GM13977 (cell line): Measurements from ENCODE around the gene HIPK2.

Experiments used
- DNase-seq: peaks from one replicate; pipeline ENCODE4 v3.0.0; 2012; ENCODE audit warnings: low spot score
- in situ Hi-C: fragments of 300-500 bp; cut with MboI; formaldehyde crosslinking; loops from one replicate; pipeline ENCODE4 v1.12.0; 2022; ENCODE audit warnings: low sequenced_read_pairs, low pct_unique_long_range_greater_than_20kb, mixed read lengths, inconsistent platforms; ENCODE audit not compliant: unreplicated experiment
- TF ChIP-seq, protein P1 (sequence below): IDR thresholded peaks from 2 replicates; pipeline ENCODE4 v1.5.1; 2012; ENCODE audit warnings: mild to moderate bottlenecking, control low read depth; ENCODE audit not compliant: insufficient read depth; ENCODE audit errors: extremely low read depth, missing control alignments

HIPK2 gene

DNA sequence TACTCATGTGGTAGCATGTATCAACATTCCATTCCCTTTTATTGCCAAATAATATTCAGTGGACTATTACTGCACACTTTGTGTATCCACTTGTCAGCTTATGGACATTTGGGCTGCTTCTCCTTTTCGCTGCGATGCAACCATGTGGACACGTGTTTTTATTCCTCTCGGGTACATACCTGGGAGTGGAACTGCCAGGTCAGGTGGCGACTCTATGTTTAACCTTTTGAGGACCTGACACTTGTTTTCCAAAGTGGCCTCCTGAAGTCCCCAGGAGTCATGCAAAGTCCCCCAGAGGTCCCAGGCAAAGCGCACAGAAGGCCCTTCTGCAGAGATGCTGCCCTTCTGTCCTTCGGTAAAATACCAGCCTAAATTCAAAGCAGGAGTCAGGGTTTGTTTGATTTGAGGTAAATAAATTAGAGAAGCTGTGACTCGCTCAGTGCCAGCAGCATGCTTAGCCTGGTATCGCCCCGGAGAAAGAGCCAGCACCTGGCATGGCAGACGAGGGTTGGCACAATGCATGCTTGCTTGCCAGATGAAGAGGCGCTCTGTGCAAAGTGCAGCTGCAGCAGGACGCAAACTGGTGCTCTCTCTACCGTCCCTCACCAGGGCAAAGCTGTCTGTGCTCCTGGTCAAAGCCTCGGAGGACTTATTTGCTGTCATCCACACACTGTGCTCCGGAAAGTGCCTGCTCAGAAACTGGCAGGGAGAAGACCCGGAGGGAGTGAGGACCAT, 37.8 kb downstream of the HIPK2 start:
- in situ Hi-C loops, result no loop called here

DNA sequence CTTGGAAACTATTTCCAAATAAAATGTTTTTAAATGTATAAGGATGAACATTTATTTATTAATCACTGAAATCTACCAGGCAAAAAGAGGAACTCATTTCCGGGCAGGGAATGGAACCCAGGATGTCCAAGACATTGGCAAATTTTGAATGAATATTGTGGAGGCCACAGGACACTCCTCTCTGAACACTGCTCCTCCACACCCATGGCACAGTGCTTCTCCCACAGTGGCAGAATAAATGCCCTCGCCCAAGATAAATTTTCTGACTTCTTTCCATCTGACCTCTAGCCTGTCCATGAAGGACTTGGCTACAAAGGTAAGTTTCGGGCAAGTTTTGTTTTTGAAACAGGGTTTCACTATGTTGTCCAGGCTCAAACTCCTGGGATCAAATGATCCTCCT, 39.0 kb downstream of the HIPK2 start:
- DNase-seq, result no peak
- TF ChIP-seq, protein P1, sequence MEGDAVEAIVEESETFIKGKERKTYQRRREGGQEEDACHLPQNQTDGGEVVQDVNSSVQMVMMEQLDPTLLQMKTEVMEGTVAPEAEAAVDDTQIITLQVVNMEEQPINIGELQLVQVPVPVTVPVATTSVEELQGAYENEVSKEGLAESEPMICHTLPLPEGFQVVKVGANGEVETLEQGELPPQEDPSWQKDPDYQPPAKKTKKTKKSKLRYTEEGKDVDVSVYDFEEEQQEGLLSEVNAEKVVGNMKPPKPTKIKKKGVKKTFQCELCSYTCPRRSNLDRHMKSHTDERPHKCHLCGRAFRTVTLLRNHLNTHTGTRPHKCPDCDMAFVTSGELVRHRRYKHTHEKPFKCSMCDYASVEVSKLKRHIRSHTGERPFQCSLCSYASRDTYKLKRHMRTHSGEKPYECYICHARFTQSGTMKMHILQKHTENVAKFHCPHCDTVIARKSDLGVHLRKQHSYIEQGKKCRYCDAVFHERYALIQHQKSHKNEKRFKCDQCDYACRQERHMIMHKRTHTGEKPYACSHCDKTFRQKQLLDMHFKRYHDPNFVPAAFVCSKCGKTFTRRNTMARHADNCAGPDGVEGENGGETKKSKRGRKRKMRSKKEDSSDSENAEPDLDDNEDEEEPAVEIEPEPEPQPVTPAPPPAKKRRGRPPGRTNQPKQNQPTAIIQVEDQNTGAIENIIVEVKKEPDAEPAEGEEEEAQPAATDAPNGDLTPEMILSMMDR, result no peak
- in situ Hi-C loops, result no loop called here

More for the DNA sequence above, 37.8 kb downstream of the HIPK2 start:
- TF ChIP-seq, protein P1, result no peak
- no peak for DNase-seq

DNA sequence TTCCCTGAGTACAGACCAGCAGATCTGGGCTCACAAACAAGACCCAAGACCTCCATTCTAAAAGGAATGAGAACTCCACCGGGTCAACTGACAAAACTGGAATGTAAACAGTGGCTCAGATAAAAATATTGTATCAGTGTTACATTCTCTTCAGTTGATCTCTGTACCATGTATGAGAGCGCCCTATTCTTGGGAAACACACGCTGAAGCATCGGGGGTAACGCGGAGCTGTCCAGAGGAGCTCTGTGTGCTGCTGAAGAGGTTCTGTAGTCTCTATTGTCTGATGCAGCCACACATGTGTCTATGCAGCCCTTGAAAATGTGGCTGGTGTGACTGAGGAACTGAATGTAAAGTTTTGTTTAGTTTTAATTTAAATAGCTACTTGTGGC, 39.7 kb downstream of the HIPK2 start:
- in situ Hi-C loops, result no loop called here
- TF ChIP-seq, protein P1, result no peak
- DNase-seq, result no peak

DNA sequence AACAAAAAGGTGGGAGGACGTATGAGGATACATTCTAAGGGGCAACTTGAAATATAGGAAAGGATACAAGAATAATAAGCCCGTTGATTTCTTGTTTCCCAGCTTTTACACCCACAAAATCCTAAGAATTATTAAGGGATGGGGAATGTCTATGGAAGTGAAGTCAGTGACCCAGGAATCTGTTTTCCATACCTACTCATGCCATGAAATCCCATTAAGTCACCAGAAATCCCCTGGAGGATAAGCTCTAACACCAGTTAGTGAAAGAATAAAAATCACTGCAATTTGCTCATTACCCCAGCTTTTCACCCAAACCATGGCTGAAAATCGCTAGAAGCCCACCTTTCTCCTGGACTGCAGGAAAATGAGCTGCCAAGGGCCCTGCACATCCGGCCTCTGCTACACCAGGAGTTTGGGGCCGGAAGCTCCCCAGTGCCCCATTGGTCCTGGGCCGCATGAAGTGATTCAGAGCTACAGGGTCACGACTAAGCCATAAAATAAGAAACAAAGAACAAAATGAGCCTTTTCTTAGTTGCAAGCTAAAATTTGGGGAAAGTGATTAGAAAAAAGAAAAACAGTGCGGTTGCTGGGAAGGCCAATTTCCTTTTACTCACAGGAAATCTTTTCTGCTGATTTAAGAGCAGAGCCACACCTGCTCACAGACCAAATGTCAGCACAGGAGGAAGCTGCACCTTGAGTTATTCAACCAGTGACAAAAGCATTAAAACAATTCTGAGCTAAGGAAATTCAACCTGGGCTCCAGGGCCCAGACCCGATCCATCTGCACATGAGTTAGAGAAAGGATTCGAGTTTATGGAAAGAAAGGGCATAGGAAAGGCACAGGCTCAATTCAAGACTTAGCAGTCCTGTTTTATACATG, 40.3 kb downstream of the HIPK2 start:
- TF ChIP-seq, protein P1, result no peak
- in situ Hi-C loops, result no loop called here
- DNase-seq, result no peak

DNA sequence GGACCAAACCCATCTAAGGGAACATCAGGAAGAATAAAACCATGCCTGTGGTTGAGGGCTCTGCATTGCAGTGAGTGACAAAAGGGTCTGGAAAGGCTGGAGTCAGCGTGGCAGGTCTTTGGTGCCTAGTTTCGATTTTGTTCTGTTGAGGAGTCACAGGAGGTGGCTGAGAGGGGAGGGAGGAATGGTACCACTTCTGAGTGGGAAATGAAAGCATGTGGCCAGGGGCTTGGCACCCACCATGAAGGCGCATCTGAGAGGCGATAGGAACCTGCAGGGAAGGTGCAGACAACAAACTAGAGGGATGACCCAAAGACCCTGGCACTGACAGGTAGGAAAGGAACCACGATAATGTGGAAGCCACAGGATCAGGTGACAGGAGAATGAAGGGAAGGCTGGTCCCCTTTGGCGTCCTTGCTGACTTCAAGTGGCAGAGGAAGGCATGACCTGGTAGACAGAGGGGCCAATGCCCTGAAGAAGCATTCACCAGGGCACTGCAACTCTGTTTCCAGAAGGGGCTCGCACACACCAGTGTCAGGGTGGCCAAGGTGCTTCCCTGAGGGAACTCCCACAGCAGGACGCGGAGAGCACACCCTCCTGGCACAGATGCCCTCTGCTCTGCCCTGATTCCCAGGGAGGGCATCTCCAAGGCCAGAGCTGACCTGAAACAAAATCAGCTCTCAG, 41.7 kb downstream of the HIPK2 start:
- no peak for DNase-seq
- in situ Hi-C loops, result no loop called here

DNA sequence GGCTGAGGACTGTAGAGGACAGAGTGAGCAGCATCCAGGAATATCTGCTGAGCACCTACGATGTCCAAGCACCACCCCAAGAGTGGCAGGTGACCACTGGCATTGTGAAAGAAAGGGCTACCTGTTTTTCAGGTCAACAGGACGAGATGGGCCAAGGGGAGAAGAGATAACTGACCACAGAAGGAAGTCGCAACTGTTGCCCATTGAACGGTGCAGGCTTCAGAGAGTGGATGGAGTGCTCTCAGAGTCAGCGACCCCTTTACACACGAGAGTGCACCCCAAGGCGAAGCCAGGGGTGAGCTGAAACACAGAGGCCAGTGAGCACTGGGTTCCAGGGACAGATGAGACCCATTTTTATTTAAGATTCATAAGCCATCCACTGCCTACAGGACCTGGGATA, 42.3 kb downstream of the HIPK2 start:
- TF ChIP-seq, protein P1, result no peak
- no peak for DNase-seq
- in situ Hi-C loops, result no loop called here

More for the DNA sequence above, 41.7 kb downstream of the HIPK2 start:
- TF ChIP-seq, protein P1, result no peak
